HepG2 (cell line): Measurements from ENCODE around the gene DMRTC1B. TPM values are rescaled to one million over a fixed set of nuclear protein-coding genes. Genes with fewer than 3 reads are reported as not detected.
"Not testable (repeated sequence)": the region's sequence is repeated elsewhere in the genome, so short reads cannot be mapped to it uniquely, and the experiment has no call there.

ENCODE experiments used
- ATAC-seq: fragments of 200-7000 bp; cut with Tn5 transposase; 3 replicates; pipeline ENCODE4 v1.9.1; 2020; ENCODE audit warnings: mild to moderate bottlenecking, moderate library complexity
- Bru-seq: library from RNA; stranded (reverse); fragments of 400-500 nt; gene quantifications from one replicate; lab custom pipeline; 2021; lab: Mats Ljungman, UMichigan
- BruChase-seq, 2 experiments: library from RNA; stranded (reverse); fragments of 400-500 nt; gene quantifications; one replicate each; lab custom pipeline; 2021; lab: Mats Ljungman, UMichigan
- BruUV-seq: library from RNA; stranded (reverse); fragments of 400-500 nt; replicated peaks from 2 replicates; lab custom pipeline; 2021; lab: Mats Ljungman, UMichigan
- CTCF ChIA-PET: fragments of 300-600 bp; formaldehyde crosslinking; extraction: SDS; loops from one replicate; lab custom pipeline; 2021; ENCODE audit warnings: low total read pairs, inconsistent platforms, low intra/inter-chr PET ratio; lab: Yijun Ruan, JAX
- POLR2A ChIA-PET: fragments of 350-600 bp; sonication (Branson Sonifier 250); formaldehyde crosslinking; loops from one replicate; lab custom pipeline; 2020; ENCODE audit warnings: antibody characterized with exemption, inconsistent platforms; lab: Yijun Ruan, JAX
- DNase-seq: peaks from one replicate; pipeline ENCODE4 v3.0.0-alpha.2; 2015; ENCODE audit warnings: low spot score
- FAIRE-seq: peaks from 3 replicates; lab custom pipeline; 2011; peaks lifted over from hg19 to GRCh38; lab: Jason Lieb, UNC
- H2AFZ ChIP-seq: one replicate; pipeline ENCODE4 v1.6.1; 2011; ENCODE audit warnings: low read length, inconsistent platforms
- H3K27ac ChIP-seq: fragments of 300-600 bp; 3 replicates; pipeline ENCODE4 v1.8.0; 2011; ENCODE audit warnings: mixed run types, mild to moderate bottlenecking, mixed read lengths, low read length, inconsistent platforms; ENCODE audit not compliant: insufficient read depth; ENCODE audit errors: extremely low read length
- H3K27me3 ChIP-seq, 2 experiments: fragments of 200-600 bp in 1 of 2; 2 replicates in 1 of 2; 3 replicates in 1 of 2; pipeline versions ENCODE4 v1.6.0 to v1.8.0; 2011; ENCODE audit warnings: low read length in 2 of 2, mild to moderate bottlenecking in 2 of 2, moderate library complexity in 2 of 2, inconsistent platforms in 1 of 2; ENCODE audit not compliant: insufficient read depth in 2 of 2, control insufficient read depth in 1 of 2
- H3K36me3 ChIP-seq, 2 experiments: fragments of 200-600 bp in 1 of 2; replicated peaks in 1 of 2; 2 replicates in 1 of 2; 3 replicates in 1 of 2; pipeline versions ENCODE4 v1.5.1 to v1.8.0; 2011; ENCODE audit warnings: low read length in 2 of 2, inconsistent platforms in 1 of 2; ENCODE audit not compliant: insufficient read depth in 2 of 2, control insufficient read depth in 1 of 2
- H3K4me1 ChIP-seq: 2 replicates; pipeline ENCODE4 v1.5.1; 2012; ENCODE audit warnings: low read length, inconsistent platforms; ENCODE audit not compliant: insufficient read depth
- H3K4me2 ChIP-seq: 2 replicates; pipeline ENCODE4 v1.6.0; 2011; ENCODE audit warnings: low read depth, low read length, inconsistent platforms
- H3K4me3 ChIP-seq, 3 experiments: fragments of 200-600 bp in 1 of 3; sonication (generic), shearing (Covaris generic) in 1 of 3; replicated peaks in 1 of 3; 2 replicates each; pipeline ENCODE4 v1.5.1; 2011 to 2016; ENCODE audit warnings: low read length in 3 of 3, inconsistent platforms in 2 of 3, low read depth in 2 of 3, mild to moderate bottlenecking in 2 of 3, control low read depth in 1 of 3, mixed read lengths in 1 of 3; ENCODE audit not compliant: insufficient read depth in 1 of 3
- H3K79me2 ChIP-seq: one replicate; pipeline ENCODE4 v1.6.1; 2011; ENCODE audit warnings: low read length, inconsistent platforms; ENCODE audit not compliant: insufficient read depth
- H3K9ac ChIP-seq: 2 replicates; pipeline ENCODE4 v1.6.0; 2011; ENCODE audit warnings: mild to moderate bottlenecking, low read depth, low read length, inconsistent platforms; ENCODE audit not compliant: insufficient read depth
- H3K9me3 ChIP-seq: 2 replicates; pipeline ENCODE4 v1.5.1; 2012; ENCODE audit warnings: mild to moderate bottlenecking, low read length
- H4K20me1 ChIP-seq: 2 replicates; pipeline ENCODE4 v1.6.0; 2011; ENCODE audit warnings: inconsistent platforms, mild to moderate bottlenecking, low read length, moderate library complexity; ENCODE audit not compliant: insufficient read depth
- ARHGAP35 ChIP-seq: sonication (generic); formaldehyde crosslinking; IDR thresholded peaks from 2 replicates; pipeline ENCODE4 v1.9.0; 2022; ENCODE audit warnings: mild to moderate bottlenecking, inconsistent platforms, moderate library complexity, missing genetic modification reagents, borderline replicate concordance
- ASH2L ChIP-seq: fragments of 300-600, 200-600 bp; sonication (generic); IDR thresholded peaks from 2 replicates; pipeline ENCODE4 v1.7.0; 2017; ENCODE audit warnings: low read depth, mild to moderate bottlenecking, moderate library complexity, mixed read lengths, low read length; ENCODE audit not compliant: insufficient read length
- BATF2 ChIP-seq: sonication (generic); formaldehyde crosslinking; IDR thresholded peaks from 2 replicates; pipeline ENCODE4 v1.8.0; 2022; ENCODE audit warnings: mild to moderate bottlenecking, missing genetic modification reagents, moderate library complexity
- PRMT3 ChIP-seq: sonication (generic); formaldehyde crosslinking; IDR thresholded peaks from 2 replicates; pipeline ENCODE4 v1.8.1; 2022; ENCODE audit warnings: low read depth, mild to moderate bottlenecking, moderate library complexity, missing genetic modification reagents, borderline replicate concordance
- TCF12 ChIP-seq, 2 experiments: fragments of 450-650 bp in 1 of 2; sonication (generic) in 1 of 2; formaldehyde crosslinking in 1 of 2; IDR thresholded peaks; 2 replicates each; pipeline versions ENCODE4 v1.6.1 to v1.8.0; 2017 to 2022; ENCODE audit warnings: antibody characterized with exemption in 1 of 2, mild to moderate bottlenecking in 1 of 2, missing genetic modification reagents in 1 of 2, moderate library complexity in 1 of 2
- ZNF598 ChIP-seq: sonication (generic); formaldehyde crosslinking; IDR thresholded peaks from 2 replicates; pipeline ENCODE4 v1.5.1; 2020; ENCODE audit warnings: mild to moderate bottlenecking, missing genetic modification reagents, borderline replicate concordance
- ZNF605 ChIP-seq: sonication (generic); formaldehyde crosslinking; IDR thresholded peaks from 2 replicates; pipeline ENCODE4 v1.8.0; 2022; ENCODE audit warnings: mild to moderate bottlenecking, missing genetic modification reagents
- ZNF773 ChIP-seq: sonication (generic); formaldehyde crosslinking; IDR thresholded peaks from 2 replicates; pipeline ENCODE4 v1.4.0; 2020; ENCODE audit warnings: missing genetic modification reagents, borderline replicate concordance
- ZNF780A ChIP-seq: sonication (generic); formaldehyde crosslinking; IDR thresholded peaks from 2 replicates; pipeline ENCODE4 v1.8.0; 2022; ENCODE audit warnings: mild to moderate bottlenecking, missing genetic modification reagents, moderate library complexity
- WGBS: methylation state at CpG from one replicate; pipeline ENCODE4 v1.1.6; 2017; ENCODE audit warnings: low lambda C conversion rate; 5-methylcytosine and 5-hydroxymethylcytosine counted together
- in situ Hi-C: cut with HindIII; loops from 2 replicates; pipeline ENCODE4 v1.10.0; 2017; ENCODE audit warnings: low pct_unique_long_range_greater_than_20kb; ENCODE audit not compliant: extremely low pct_ligation_motif_present
- intact Hi-C: fragments of 100-400 bp; cut with micrococcal nuclease; formaldehyde crosslinking; loops from one replicate; pipeline ENCODE4 v1.10.0; 2022; ENCODE audit not compliant: unreplicated experiment
- long read RNA-seq, 2 experiments: library from RNA in 1 of 2; library from polyadenylated mRNA in 1 of 2; stranded (forward) in 1 of 2; unstranded in 1 of 2; transcript quantifications; one replicate each; pipeline ENCODE4 v2.0.0, GENCODE V29; 2019 to 2022
- polyA minus RNA-seq, 3 experiments: library from RNA; depleted of rRNA, polyadenylated mRNA; stranded (reverse); fragments of >200 nt; gene quantifications; 2 replicates each; pipeline ENCODE4 v1.2.3, GENCODE V29; 2011; ENCODE audit warnings: low replicate concordance in 1 of 3
- polyA plus RNA-seq, 8 experiments: library from polyadenylated mRNA; depleted of rRNA in 3 of 8; stranded (reverse) in 7 of 8; unstranded in 1 of 8; fragments of >200 nt; fragmentation: Illumina TruSeq in 4 of 8; extraction: Trizol in 4 of 8; gene quantifications; 2 replicates each; pipeline versions ENCODE4 v1.2.1 to v1.2.3, GENCODE V29; 2011 to 2016; ENCODE audit warnings: low read depth in 4 of 8, missing spikeins in 1 of 8, mixed read lengths in 1 of 8; ENCODE audit not compliant: insufficient read depth in 1 of 8
- total RNA-seq, 5 experiments: library from RNA; depleted of rRNA; stranded (reverse); fragments of >200 nt; fragmentation: Illumina TruSeq; extraction: Trizol; gene quantifications; 2 replicates each; pipeline ENCODE4 v1.2.3, GENCODE V29; 2016; ENCODE audit warnings: low read depth in 1 of 5

The DMRTC1B gene
- total RNA-seq (2016; rRNA removed; fragmentation: Illumina TruSeq; extraction: Trizol): not detected in 2 replicates
- not detected in 2 replicates for total RNA-seq (2016; cell fraction: cytosol; rRNA removed; fragmentation: Illumina TruSeq; extraction: Trizol; ENCODE audit: low read depth)
- not detected in 2 replicates for total RNA-seq (2016; cell fraction: insoluble cytoplasmic fraction; rRNA removed; fragmentation: Illumina TruSeq; extraction: Trizol)
- total RNA-seq (2016; cell fraction: membrane; rRNA removed; fragmentation: Illumina TruSeq; extraction: Trizol): not detected in 2 replicates
- total RNA-seq (2016; cell fraction: nucleus; rRNA removed; fragmentation: Illumina TruSeq; extraction: Trizol): not detected in 2 replicates
- not detected in 2 replicates for polyA plus RNA-seq (2011; rRNA removed)
- not detected in 2 replicates for polyA plus RNA-seq (2011; cell fraction: cytosol; rRNA removed)
- not detected in 2 replicates for polyA plus RNA-seq (2011; cell fraction: nucleus; rRNA removed)
- polyA plus RNA-seq (2012): not detected in 2 replicates
- polyA plus RNA-seq (2016; cell fraction: cytosol; fragmentation: Illumina TruSeq; extraction: Trizol; ENCODE audit: low read depth): 0.25 TPM in 1 of 2 replicates, not detected in the other
- polyA plus RNA-seq (2016; cell fraction: insoluble cytoplasmic fraction; fragmentation: Illumina TruSeq; extraction: Trizol; ENCODE audit: low read depth): not detected in 2 replicates
- not detected in 2 replicates for polyA plus RNA-seq (2016; cell fraction: membrane; fragmentation: Illumina TruSeq; extraction: Trizol; ENCODE audit: low read depth)
- not detected in 2 replicates for polyA plus RNA-seq (2016; cell fraction: nucleus; fragmentation: Illumina TruSeq; extraction: Trizol; ENCODE audit: insufficient read depth, low read depth)
- not detected in 2 replicates for polyA minus RNA-seq (2011; rRNA and poly(A)+ RNA removed; ENCODE audit: low replicate concordance)
- not detected in 2 replicates for polyA minus RNA-seq (2011; cell fraction: cytosol; rRNA and poly(A)+ RNA removed)
- not detected in 2 replicates for polyA minus RNA-seq (2011; cell fraction: nucleus; rRNA and poly(A)+ RNA removed)
- Bru-seq, nascent RNA: not detected
- not detected for BruChase-seq, experiment 1, labeled RNA remaining after a 6-hour chase
- percentile 2 among the genes with signal in this experiment for BruChase-seq, experiment 2, labeled RNA remaining after a 2-hour chase
- long read RNA-seq, experiment 1: 0 reads
- long read RNA-seq, experiment 2: 0 reads

- H3K27ac ChIP-seq, H3K4me3 ChIP-seq, DNase-seq, H3K4me1 ChIP-seq, H3K36me3 ChIP-seq, H3K4me2 ChIP-seq, H4K20me1 ChIP-seq, H3K9me3 ChIP-seq, intact Hi-C loops, H3K9ac ChIP-seq, POLR2A ChIA-PET, CTCF ChIA-PET, H2AFZ ChIP-seq, BruUV-seq, H3K79me2 ChIP-seq, in situ Hi-C loops, H3K27me3 ChIP-seq: not testable (repeated sequence)
- ATAC-seq: peak; percentile 97
- FAIRE-seq: peak; percentile 77
- WGBS: no CpG with 5 or more reads among the region's 44 CpGs
These were observed at the start of gene DMRTC1B for GRCh38 chrX:72776653-72777466. Gene DMRTC1B (plus strand): TSS chrX:72776890. CDS start chrX:72845136, 68,246 bp downstream.

GRCh38 chrX:72727846-72728245 lies 48.8 kb upstream of the DMRTC1B start:
- no peak overlapping the region for H2AFZ ChIP-seq
- no peak for DNase-seq
- no peak for FAIRE-seq
- H3K9ac ChIP-seq: no peak overlapping the region
- H3K4me2 ChIP-seq: no peak overlapping the region
- ATAC-seq: no peak
- TF ChIP-seq TCF12 (IDR thresholded peaks at IDR 0.05): no peak
- TF ChIP-seq TCF12 (CRISPR knock-in tag; IDR thresholded peaks at IDR 0.05): no peak
- TF ChIP-seq ZNF598: no peak
- no peak for TF ChIP-seq BATF2 (CRISPR knock-in tag)
- TF ChIP-seq ARHGAP35 (CRISPR knock-in tag): no peak
- no peak for TF ChIP-seq ZNF773 (CRISPR knock-in tag)
- TF ChIP-seq ASH2L: no peak
- TF ChIP-seq ZNF605 (CRISPR knock-in tag): no peak
- no peak for TF ChIP-seq PRMT3
- no peak for TF ChIP-seq ZNF780A (CRISPR knock-in tag)
- no peaks in the 10 kb centered on the region for H3K4me1 ChIP-seq
- H3K4me3 ChIP-seq: no peak overlapping the region
- BruUV-seq: no TSS peak
- WGBS: 67% methylated on average over 7 of the region's 7 CpGs
- H3K27ac ChIP-seq: no peak overlapping the region
- H3K27me3 ChIP-seq: no peaks in the 10 kb centered on the region
- in situ Hi-C loops (no loop called here), intact Hi-C loops (no loop called here)
- H3K9me3 ChIP-seq: no peaks in the 10 kb centered on the region
- ChIA-PET CTCF (no interaction called here), POLR2A (no interaction called here)
- no peaks in the 10 kb centered on the region for H3K36me3 ChIP-seq
- no peaks in the 10 kb centered on the region for H3K79me2 ChIP-seq
- no peaks in the 10 kb centered on the region for H4K20me1 ChIP-seq
